G401 (cell line): ENCODE measurements around the gene CDH22. TPM values are rescaled to one million over a fixed set of nuclear protein-coding genes. Genes with fewer than 3 reads are reported as not detected.
A peak's percentile ranks its signal among the peaks of the same experiment; 100 is the strongest.

ENCODE experiments used
- DNase-seq: peaks from one replicate; pipeline ENCODE4 v3.0.0-alpha.2; 2015; ENCODE audit warnings: low spot score
- in situ Hi-C: cut with HindIII; loops from 2 replicates; pipeline ENCODE4 v1.10.0; 2016; ENCODE audit warnings: low sequenced_read_pairs, mixed read lengths
- total RNA-seq: library from RNA; depleted of rRNA; stranded (reverse); fragments of >200 nt; shearing (Covaris generic); gene quantifications from 2 replicates; pipeline ENCODE4 v1.2.3, GENCODE V29; 2014

CDH22 gene
- total RNA-seq, 1 experiment from 2014 or later, result not detected

- in situ Hi-C loops, result no loop called here
These were observed 78.7 kb downstream of the CDH22 start for GRCh38 chr20:46229478-46230105.

GRCh38 chr20:46228670-46229069 lies 79.6 kb downstream of the CDH22 start:
- in situ Hi-C loops, result no loop called here
- DNase-seq, result no peak

More at GRCh38 chr20:46229478-46230105, 78.7 kb downstream of the CDH22 start:
- DNase-seq, result no peak

- no peak for DNase-seq
- in situ Hi-C loops, result no loop called here
These were observed 81.0 kb downstream of the CDH22 start for GRCh38 chr20:46227272-46227767.

DNA sequence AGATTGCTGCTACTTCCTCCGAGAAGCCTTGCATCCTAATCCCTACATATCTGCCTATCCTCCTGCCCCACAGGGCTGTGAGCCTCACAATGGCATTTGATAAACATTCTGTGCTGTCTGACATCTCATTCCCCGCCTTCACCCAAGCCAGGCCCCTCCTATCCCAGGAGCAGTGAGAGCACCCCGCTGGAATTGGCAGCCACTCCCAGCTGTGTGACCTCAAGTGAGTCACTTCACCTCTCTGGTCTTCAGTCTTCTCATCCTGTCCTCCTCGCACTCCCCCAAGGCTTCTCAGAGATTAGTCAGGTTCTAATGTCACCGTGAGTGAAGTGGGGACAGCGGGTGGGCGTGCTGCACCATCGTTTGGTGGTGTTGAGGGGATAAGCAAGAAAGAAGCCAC lies 81.7 kb downstream of the CDH22 start:
- in situ Hi-C loops, result no loop called here

GRCh38 chr20:46222521-46223007 lies 85.7 kb downstream of the CDH22 start:
- in situ Hi-C loops, result loop anchor here (5.0 kb wide), 1 partner anchor 70 kb away; no protein-coding TSS in a partner anchor
- peak; percentile 96 for DNase-seq

More for the DNA sequence above, 81.7 kb downstream of the CDH22 start:
- no peak for DNase-seq

GRCh38 chr20:46221256-46221833 lies 87.0 kb downstream of the CDH22 start:
- in situ Hi-C loops, result loop anchor here (5.0 kb wide), 1 partner anchor 69 kb away; no protein-coding TSS in a partner anchor

DNA sequence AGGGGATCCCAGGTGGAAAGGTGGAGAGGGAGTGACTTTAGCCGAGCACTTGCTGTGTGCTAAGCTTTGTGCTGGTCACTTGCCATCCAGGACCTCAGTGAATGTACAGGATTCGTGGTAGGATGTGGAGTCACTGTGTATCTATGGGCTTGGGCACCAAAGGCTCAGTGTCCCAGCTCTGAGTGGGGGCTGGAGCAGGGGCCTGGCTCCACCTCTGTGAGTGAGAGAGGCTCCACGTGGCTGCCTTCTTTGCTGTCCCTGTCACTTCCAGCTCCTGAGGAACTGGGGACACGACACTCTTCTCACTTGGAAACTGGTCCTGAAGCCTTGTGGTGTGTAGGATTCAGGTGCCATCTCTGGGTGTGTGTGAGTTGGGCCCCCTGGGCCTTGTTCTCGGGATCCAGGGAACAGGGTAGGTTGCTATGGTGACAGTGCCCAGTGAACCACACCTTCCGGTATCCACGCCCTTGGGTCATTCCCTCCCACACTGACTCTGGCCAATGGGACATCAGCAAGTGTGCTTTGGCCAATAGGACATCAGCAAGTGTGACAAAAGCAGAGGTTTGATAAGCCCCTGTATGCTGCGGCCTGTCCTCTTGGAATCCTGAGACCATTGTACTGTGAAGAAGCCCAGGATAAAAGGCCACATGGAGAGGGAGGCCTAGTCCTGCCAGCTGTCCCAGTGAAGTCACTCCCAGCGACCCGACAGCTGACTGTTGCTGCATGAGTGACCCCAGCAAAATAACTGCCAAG lies 87.7 kb downstream of the CDH22 start:
- peak; percentile 82 for DNase-seq
- in situ Hi-C loops, result loop anchor here (5.0 kb wide), 1 partner anchor 68 kb away; no protein-coding TSS in a partner anchor

More at GRCh38 chr20:46221256-46221833, 87.0 kb downstream of the CDH22 start:
- peak; percentile 91 for DNase-seq

DNA sequence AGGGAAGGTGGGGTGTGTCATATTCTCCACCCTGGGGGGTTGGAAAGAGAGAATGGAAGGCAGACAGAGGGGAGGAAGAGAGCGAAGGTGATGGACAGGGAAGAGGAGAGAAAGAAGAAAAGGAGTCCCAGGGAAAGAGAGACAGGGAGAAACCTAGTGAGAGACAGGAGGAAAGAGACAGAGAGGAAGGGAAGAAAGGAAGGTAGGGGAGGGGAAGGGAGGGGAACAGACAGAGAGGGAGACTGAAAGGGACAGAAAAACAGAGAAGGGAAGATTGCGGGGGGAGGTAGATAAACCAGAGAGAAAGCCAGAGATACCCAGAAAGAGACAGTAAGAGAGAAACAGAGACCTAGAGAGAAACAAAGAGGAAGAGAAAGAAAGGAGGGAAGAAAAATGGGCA lies 88.4 kb downstream of the CDH22 start:
- in situ Hi-C loops, result loop anchor here (5.0 kb wide), 1 partner anchor 68 kb away; no protein-coding TSS in a partner anchor
- no peak for DNase-seq

DNA sequence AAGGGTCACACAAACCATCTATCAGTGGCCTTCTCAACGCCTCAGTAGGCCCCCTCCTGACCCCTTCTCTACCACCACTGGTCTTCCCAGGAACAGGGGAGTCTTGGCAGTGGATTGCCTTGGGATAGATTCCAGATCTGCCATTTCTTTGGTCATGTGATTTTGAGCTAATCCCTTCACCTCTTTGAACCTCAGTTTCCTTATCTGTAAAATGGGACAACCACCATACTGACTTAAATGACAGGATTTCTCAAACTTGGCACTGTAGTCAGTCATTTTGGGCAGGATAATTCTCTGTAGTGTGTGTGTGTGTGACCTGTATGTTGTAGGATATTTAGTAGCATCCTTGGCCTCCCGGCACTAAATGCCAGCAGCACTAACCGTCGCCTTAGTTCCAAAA lies 89.1 kb downstream of the CDH22 start:
- in situ Hi-C loops, result no loop called here
- no peak for DNase-seq

- DNase-seq, result peak; percentile 57
- in situ Hi-C loops, result no loop called here
These were observed 89.6 kb downstream of the CDH22 start for GRCh38 chr20:46218656-46219055.

DNA sequence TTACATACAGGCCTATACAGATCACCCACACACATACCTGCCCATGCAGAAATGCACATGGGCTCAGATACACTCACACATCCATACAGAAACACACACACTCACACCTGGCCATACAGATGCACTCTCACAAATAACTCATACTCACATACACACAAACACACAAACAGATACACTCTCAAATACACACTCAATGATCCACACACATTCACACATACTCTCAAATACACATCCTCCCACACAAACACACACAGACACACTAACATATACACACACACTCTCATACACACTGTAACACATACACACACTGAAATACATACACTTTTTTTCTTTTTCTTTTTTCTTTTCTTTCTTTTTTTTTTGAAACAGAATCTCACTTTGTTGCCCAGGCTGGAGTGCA lies 90.7 kb downstream of the CDH22 start:
- no peak for DNase-seq
- in situ Hi-C loops, result no loop called here

- in situ Hi-C loops, result no loop called here
- DNase-seq, result no peak
These were observed 91.4 kb downstream of the CDH22 start for GRCh38 chr20:46216770-46217464.

DNA sequence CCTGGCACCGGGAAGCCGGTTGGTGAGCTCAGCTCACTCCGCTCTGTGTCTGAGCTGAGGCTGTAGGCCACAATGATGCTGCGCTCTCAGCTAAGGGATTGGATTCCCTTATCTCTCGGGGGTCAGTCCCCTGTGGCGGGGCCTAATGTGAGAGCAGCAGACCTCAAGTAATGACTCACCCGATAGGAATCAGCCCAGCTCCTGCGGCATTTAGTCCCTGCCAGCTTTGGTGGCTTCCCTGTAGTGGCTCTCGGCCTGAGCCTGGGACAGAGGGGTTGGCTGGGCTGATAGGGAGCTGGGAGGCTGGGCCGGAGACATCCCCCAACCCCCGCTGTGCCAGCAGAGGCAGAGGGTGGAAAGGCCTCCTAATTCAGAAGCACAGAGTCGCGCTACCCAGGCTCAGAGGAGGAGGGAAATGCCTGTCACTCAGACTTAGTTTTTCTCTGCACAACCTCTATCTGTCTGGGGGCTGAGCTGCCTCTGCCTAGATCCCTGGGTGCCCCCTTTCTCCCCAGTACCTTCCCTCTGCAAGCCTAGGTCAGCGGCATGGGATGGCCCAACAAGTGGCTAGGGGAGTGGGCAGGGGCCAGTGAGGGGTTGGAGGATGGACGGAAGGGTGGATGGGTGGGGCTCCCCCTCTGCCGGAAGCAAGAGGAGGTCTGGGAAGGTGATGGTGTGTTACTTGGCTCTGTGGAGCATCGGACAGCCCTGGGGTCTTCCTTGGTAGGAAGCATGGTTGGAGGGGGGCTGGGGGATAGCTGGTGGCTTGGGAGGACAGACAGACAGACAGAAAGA lies 92.2 kb downstream of the CDH22 start:
- peak; percentile 49 for DNase-seq
- in situ Hi-C loops, result no loop called here

- in situ Hi-C loops, result no loop called here
- DNase-seq, result peak; percentile 47
These were observed 93.3 kb downstream of the CDH22 start for GRCh38 chr20:46214824-46215488.

- in situ Hi-C loops, result no loop called here
- no peak for DNase-seq
These were observed 94.1 kb downstream of the CDH22 start for GRCh38 chr20:46213946-46214823.

GRCh38 chr20:46212876-46213275 lies 95.4 kb downstream of the CDH22 start:
- DNase-seq, result no peak
- in situ Hi-C loops, result no loop called here

DNA sequence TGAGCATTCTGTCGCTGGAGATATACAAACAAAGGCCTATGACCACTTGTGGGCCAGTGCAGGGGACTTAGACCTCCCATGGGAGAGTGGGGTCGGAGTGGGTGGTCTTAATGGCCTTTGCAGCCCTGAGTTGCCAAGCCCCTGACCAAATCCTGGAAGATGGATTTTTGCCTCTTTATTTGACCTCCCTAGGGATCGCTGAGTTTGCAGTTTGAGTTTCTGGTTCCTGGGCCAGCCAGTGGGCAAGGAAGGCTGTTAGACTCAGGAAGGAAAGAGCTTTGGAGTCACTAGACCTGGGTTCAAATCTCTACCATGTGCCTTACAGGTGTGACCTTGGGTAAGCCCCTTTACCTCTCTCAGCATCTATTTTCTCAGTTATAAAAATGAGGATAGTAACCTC lies 96.0 kb downstream of the CDH22 start:
- in situ Hi-C loops, result no loop called here
- DNase-seq, result no peak
